Hippocampal formation (tissue), 2 donors: ENCODE results near the gene TMEM144.
"Not testable (repeated sequence)": the region's sequence is repeated elsewhere in the genome, so short reads cannot be mapped to it uniquely, and the experiment has no call there.

Experiments used
- DNase-seq, 2 donors: peaks; one replicate each; lab custom pipeline; 2025; lab: John Stamatoyannopoulos, UW

Gene TMEM144

GRCh38 chr4:158236304-158237030 lies 26.2 kb downstream of the TMEM144 start:
- peak; percentile 57 to 90 for DNase-seq

GRCh38 chr4:158238575-158238974 lies 28.3 kb downstream of the TMEM144 start:
- DNase-seq, result peak in 1 of 2 donors; percentile 98

GRCh38 chr4:158239196-158239595 lies 28.9 kb downstream of the TMEM144 start:
- DNase-seq, result no peak

GRCh38 chr4:158243071-158243470 lies 32.8 kb downstream of the TMEM144 start:
- no peak for DNase-seq

- DNase-seq, result peak in 1 of 2 donors; percentile 20
These were observed 40.0 kb downstream of the TMEM144 start for GRCh38 chr4:158250321-158250720.

- peak; percentile 44 to 87 for DNase-seq
These were observed 43.2 kb downstream of the TMEM144 start for GRCh38 chr4:158253350-158253980.

- no peak for DNase-seq
These were observed 44.0 kb downstream of the TMEM144 start for GRCh38 chr4:158254292-158254691.

- peak in 1 of 2 donors; percentile 75 for DNase-seq
These were observed 45.5 kb downstream of the TMEM144 start for GRCh38 chr4:158255727-158256324.

GRCh38 chr4:158259955-158260575 lies 49.8 kb downstream of the TMEM144 start:
- DNase-seq, result no peak

- no peak for DNase-seq
These were observed 51.2 kb downstream of the TMEM144 start for GRCh38 chr4:158261480-158261879.

- DNase-seq, result no peak
These were observed 58.3 kb downstream of the TMEM144 start for GRCh38 chr4:158268553-158268952.

- DNase-seq, result no peak
These were observed 64.3 kb downstream of the TMEM144 start for GRCh38 chr4:158274636-158275035.

- no peak for DNase-seq
These were observed 67.3 kb downstream of the TMEM144 start for GRCh38 chr4:158277558-158277957.

- DNase-seq, result not testable (repeated sequence)
These were observed 68.8 kb downstream of the TMEM144 start for GRCh38 chr4:158279052-158279451.

- no peak for DNase-seq
These were observed 70.6 kb downstream of the TMEM144 start for GRCh38 chr4:158280856-158281255.

GRCh38 chr4:158282252-158282651 lies 72.0 kb downstream of the TMEM144 start:
- DNase-seq, result no peak

GRCh38 chr4:158285429-158286216 lies 75.3 kb downstream of the TMEM144 start:
- DNase-seq, result no peak

- no peak for DNase-seq
These were observed 80.6 kb downstream of the TMEM144 start for GRCh38 chr4:158290912-158291311.

- no peak for DNase-seq
These were observed 81.2 kb downstream of the TMEM144 start for GRCh38 chr4:158291334-158292055.

GRCh38 chr4:158292156-158292555 lies 81.9 kb downstream of the TMEM144 start:
- no peak for DNase-seq

- DNase-seq, result no peak
These were observed 84.8 kb downstream of the TMEM144 start for GRCh38 chr4:158295053-158295452.
